Endothelial cell (in vitro differentiated cells): ENCODE results near the gene RPL12. TPM values are rescaled to one million over a fixed set of nuclear protein-coding genes. Genes with fewer than 3 reads are reported as not detected.

Experiments
- DNase-seq: peaks from one replicate; pipeline ENCODE4 v3.0.0; 2021; ENCODE audit warnings: low spot score
- H3K27ac Mint-ChIP-seq: one replicate; pipeline ENCODE4 v1.8.0; 2021; ENCODE audit warnings: mixed read lengths, inconsistent platforms; ENCODE audit not compliant: unreplicated experiment
- H3K27me3 Mint-ChIP-seq: one replicate; pipeline ENCODE4 v1.8.0; 2021; ENCODE audit warnings: mild to moderate bottlenecking, moderate library complexity, mixed read lengths, inconsistent platforms; ENCODE audit not compliant: unreplicated experiment
- H3K36me3 Mint-ChIP-seq: one replicate; pipeline ENCODE4 v1.8.0; 2021; ENCODE audit warnings: mild to moderate bottlenecking, low read depth, mixed read lengths, inconsistent platforms; ENCODE audit not compliant: unreplicated experiment
- H3K4me1 Mint-ChIP-seq: one replicate; pipeline ENCODE4 v1.8.0; 2021; ENCODE audit warnings: mild to moderate bottlenecking, mixed read lengths, inconsistent platforms; ENCODE audit not compliant: unreplicated experiment
- H3K4me3 Mint-ChIP-seq: one replicate; pipeline ENCODE4 v1.8.0; 2021; ENCODE audit warnings: mild to moderate bottlenecking, mixed read lengths, inconsistent platforms; ENCODE audit not compliant: unreplicated experiment
- H3K9me3 Mint-ChIP-seq: one replicate; pipeline ENCODE4 v1.8.0; 2021; ENCODE audit warnings: mixed read lengths, inconsistent platforms; ENCODE audit not compliant: unreplicated experiment
- total RNA-seq: library from RNA; stranded (reverse); fragmentation: NEBNext Ultra II Directional; extraction: Animal tissue kit (Norgen Biotek cat#: 25700); gene quantifications from one replicate; pipeline ENCODE4 v1.2.1, GENCODE V29; 2021; ENCODE audit not compliant: unreplicated experiment
- TF ChIP-seq, protein P1 (sequence below): fragments of 200-600 bp; sonication (generic); IDR thresholded peaks from one replicate; pipeline ENCODE4 v1.5.0; 2021; ENCODE audit warnings: antibody characterized with exemption; ENCODE audit not compliant: unreplicated experiment

Gene RPL12
- total RNA-seq, 1 donor from 2014 or later: 1,208 TPM

DNA sequence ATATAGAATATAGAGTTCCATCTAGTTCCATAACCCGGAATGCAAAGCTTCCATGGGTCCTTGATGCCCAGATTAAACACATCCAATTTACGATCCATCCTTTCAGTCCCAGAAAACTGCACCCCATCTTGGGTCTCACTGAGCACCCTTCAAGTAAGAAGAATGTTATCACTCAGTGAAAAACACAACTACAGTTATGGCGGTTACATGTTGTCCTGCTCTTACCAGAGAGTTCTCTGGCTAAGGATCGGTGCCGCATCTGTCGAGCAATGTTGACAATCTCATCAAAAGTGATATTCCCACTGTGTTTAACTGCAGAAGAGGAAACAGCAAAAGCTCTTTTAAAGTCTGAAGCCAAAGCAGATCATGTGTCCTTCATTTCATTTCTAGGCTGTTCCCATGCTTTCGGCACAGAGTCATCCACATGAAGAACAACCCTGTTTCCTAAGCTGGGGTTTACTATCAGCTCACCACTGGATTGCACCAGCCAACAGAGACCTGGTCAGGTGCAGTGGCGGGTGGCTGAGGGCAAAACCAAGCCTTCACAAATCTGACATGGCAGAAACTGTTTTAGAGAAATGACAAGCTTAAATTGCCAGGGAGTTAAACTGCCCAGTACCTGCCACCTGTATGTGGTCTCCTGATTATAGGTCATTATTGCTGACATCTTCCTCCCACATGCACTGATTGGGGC, 2.9 kb downstream of the RPL12 start:
- Mint-ChIP-seq H3K4me3 (peak overlapping the region; percentile 97), H3K27ac (peak overlapping the region; percentile 44), H3K4me1 (peaks cover 22% of the 10 kb centered on the region), H3K9me3 (no peaks in the 10 kb centered on the region), H3K36me3 (peaks cover 38% of the 10 kb centered on the region), H3K27me3 (peaks cover 7% of the 10 kb centered on the region)
- TF ChIP-seq, protein P1, sequence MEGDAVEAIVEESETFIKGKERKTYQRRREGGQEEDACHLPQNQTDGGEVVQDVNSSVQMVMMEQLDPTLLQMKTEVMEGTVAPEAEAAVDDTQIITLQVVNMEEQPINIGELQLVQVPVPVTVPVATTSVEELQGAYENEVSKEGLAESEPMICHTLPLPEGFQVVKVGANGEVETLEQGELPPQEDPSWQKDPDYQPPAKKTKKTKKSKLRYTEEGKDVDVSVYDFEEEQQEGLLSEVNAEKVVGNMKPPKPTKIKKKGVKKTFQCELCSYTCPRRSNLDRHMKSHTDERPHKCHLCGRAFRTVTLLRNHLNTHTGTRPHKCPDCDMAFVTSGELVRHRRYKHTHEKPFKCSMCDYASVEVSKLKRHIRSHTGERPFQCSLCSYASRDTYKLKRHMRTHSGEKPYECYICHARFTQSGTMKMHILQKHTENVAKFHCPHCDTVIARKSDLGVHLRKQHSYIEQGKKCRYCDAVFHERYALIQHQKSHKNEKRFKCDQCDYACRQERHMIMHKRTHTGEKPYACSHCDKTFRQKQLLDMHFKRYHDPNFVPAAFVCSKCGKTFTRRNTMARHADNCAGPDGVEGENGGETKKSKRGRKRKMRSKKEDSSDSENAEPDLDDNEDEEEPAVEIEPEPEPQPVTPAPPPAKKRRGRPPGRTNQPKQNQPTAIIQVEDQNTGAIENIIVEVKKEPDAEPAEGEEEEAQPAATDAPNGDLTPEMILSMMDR: no peak
- DNase-seq: no peak

GRCh38 chr9:127447416-127448111, 3.6 kb downstream of the RPL12 start:
- H3K4me1 Mint-ChIP-seq: peaks cover 22% of the 10 kb centered on the region
- peak overlapping the region; percentile 44 for H3K27ac Mint-ChIP-seq
- H3K4me3 Mint-ChIP-seq: peak overlapping the region; percentile 65
- no peaks in the 10 kb centered on the region for H3K9me3 Mint-ChIP-seq
- no peak for DNase-seq
- H3K36me3 Mint-ChIP-seq: peaks cover 38% of the 10 kb centered on the region
- H3K27me3 Mint-ChIP-seq: peaks cover 7% of the 10 kb centered on the region
- TF ChIP-seq, protein P1: no peak

- Mint-ChIP-seq H3K27ac (no peak overlapping the region), H3K4me1 (peaks cover 22% of the 10 kb centered on the region), H3K4me3 (peak overlapping the region; percentile 52), H3K36me3 (peaks cover 42% of the 10 kb centered on the region), H3K27me3 (peaks cover 7% of the 10 kb centered on the region), H3K9me3 (no peaks in the 10 kb centered on the region)
- TF ChIP-seq, protein P1: no peak
- DNase-seq: no peak
Observed at GRCh38 chr9:127446713-127447415, 4.3 kb downstream of the RPL12 start.

DNA sequence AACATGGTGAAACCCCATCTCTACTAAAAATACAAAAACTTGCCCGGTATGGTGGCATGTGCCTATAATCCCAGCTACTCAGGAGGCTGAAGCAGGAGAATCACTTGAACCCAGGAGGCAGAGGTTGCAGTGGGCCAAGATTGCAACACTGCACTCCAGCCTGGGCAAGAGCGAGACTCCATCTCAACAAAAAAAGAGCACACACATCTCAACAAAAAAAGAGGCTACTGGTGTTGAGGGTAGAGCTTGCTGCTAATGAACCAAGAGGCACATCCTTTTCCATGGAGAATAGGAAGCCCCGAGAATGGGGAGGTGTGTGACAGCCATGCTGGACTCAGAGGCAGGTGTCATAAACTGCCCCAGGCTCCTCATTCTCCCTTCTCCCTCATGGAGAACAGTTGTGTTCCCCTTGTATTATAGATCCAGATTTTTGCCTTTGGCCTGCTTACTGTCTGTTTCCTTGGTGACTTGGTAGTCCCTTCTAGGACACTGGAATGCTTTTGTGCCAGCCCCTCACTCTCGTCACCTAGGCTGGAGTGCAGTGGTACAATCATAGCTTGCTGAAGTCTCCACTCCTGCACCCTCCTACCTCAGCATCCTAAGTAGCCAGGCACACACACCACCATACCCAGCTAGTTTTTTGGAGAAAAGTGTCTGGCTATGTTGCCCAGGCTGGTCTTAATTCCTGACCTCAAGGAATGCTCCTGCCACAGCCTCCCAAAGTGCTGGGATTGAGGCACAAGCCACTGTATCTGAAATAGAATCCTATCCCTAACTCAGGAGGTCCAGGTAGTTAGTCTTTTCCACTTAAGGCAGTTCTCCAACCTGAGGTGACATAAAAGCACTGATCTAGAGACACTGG, 5.1 kb downstream of the RPL12 start:
- Mint-ChIP-seq H3K27ac (no peak overlapping the region), H3K4me1 (peaks cover 18% of the 10 kb centered on the region), H3K27me3 (peaks cover 5% of the 10 kb centered on the region), H3K9me3 (no peaks in the 10 kb centered on the region), H3K36me3 (peaks cover 44% of the 10 kb centered on the region), H3K4me3 (peak overlapping the region; percentile 52)
- TF ChIP-seq, protein P1: no peak
- no peak for DNase-seq
